Right hindlimb (tissue), 1 donor: ENCODE results near the gene TCEANC.

Experiments used
- DNase-seq: peaks from one replicate; pipeline ENCODE4 v3.0.0-alpha.2; 2018

Gene TCEANC

DNA sequence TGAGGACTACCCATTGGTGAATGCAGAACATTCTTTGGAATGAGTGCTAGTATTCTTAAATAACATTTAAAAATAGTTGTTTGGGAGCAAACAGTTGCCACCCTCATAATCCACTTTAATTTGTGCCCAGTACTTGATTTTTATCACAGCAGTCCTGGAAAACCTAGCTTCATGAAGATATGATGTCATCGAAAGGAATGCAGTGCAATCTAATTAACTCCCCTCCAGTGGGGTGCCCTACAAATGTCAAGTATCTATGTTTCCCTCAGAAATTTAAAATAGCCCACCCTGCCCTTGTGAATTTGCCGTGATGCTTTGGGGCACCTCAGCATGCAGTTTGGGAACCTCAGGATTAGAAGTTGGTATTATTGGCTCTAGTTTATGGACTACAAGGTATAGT, 41.4 kb downstream of the TCEANC start:
- DNase-seq: no peak

- no peak for DNase-seq
Observed at GRCh38 chrX:13694983-13695382, 42.0 kb downstream of the TCEANC start.

DNA sequence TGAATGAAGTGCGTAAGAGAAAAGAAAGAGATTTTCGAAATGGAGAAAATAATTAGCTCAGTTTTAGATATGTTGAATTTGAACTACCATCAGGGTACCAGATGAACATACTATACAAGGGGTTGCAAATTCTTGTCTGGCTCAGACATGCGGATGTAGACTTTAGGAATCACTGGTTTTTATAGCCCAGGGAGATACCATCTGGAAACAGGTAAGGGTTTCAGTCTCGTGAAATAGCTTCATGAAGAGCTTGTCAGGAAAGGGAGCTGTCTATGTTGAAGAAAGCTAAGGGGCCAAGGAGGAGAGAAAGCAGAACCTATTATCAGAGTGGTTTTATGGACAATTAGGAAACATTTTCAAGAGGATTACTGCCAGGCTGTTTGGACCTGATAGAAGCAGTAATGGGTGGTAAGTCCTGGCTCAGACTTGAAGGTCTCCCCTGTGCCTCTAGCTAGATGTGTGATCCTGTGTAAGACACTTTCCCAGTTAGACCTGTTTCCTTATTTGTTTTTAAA, 42.7 kb downstream of the TCEANC start:
- DNase-seq: no peak

DNA sequence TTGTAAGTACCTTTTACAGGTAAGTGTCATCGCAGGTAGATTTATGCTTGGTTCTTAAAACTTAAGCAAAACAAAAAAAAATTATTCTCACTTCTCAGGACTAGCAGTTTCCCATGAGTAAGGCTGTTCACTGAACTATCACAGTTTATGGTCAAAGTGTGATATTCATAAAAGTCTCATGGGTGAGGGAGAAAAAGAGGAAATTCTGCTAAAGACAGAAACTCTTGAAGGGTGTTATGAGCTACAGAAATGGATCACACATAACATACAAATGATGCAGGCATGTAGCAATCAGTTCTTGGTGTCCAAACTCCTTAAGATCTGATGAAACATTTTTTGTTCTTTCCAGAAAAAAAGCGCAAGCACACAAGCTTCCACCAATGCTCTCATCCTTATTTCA, 44.5 kb downstream of the TCEANC start:
- no peak for DNase-seq

GRCh38 chrX:13697976-13698375, 45.0 kb downstream of the TCEANC start:
- no peak for DNase-seq

GRCh38 chrX:13698432-13698831, 45.5 kb downstream of the TCEANC start:
- DNase-seq: no peak

- DNase-seq: no peak
Observed at GRCh38 chrX:13699183-13699826, 46.4 kb downstream of the TCEANC start.

GRCh38 chrX:13700380-13700779, 47.4 kb downstream of the TCEANC start:
- DNase-seq: no peak

DNA sequence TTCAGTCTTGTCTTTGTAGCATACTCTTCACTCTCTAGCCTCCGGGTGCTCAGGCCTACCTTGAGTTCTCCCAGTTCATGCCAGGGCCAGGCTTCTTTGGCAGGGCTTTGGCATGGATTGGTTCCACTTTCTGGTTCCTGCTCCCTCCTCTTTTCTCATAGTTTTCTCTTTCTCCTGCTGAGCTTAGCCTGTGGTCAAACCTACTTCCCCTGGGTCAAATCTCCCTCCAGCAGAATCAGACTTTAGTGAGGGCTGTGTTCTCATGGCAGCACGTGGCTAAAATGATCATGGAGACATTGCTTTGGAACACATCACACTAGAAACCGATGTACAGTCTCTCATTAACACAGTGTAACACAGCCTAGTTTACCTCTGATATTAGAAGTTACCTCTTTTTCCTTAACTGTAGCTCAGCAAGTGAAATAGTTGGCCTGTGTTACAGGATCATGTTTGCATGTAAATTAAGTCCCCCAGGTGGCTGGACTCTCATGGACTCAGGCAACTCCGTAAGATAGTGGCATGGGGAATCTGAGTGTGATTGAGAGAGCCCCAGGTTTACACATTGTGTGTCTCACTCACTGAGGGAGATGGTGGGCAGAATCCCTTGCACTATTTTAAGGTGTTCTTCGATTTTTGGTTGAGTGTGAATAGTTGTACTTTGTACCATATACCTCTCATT, 49.3 kb downstream of the TCEANC start:
- no peak for DNase-seq

DNA sequence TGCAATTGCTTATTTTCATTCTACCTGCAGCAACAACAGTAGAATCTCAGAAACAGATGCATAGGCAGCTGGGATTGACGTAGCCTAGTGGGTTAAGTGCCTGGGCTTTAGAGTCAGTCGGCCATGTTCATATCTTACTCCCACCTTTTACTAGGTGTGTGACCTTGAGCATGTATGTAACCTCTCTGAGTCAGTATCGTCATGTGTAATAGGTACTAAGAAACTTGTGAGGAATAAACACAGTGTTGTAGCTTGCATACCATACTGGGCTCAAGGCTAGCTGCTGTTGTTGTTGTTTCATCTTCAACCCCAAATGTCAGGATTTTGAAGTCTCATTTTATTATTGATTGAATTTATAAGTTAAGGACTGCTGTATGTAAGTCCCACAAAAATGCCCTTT, 50.2 kb downstream of the TCEANC start:
- no peak for DNase-seq

DNA sequence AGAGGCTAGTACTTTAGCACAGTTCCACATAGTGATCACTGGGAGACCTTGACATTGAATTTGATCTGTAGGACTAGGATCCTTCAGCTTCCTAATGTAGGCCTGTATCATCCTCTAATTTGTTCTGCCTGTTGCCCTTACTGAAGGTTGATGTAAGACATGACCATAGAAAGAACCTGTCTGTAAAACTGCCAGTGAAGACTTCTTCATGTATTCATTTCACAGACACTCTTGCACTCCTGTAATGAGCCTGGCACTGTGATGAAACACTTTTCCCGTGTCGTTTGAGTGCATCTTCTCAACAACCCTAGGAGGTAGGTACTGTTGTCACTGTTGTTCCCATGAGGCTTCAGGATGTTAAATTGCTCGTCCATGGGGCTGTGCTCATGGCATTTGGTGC, 50.6 kb downstream of the TCEANC start:
- DNase-seq: no peak

- no peak for DNase-seq
Observed at GRCh38 chrX:13711141-13711540, 58.2 kb downstream of the TCEANC start.
